HG03103 (cell line): Measurements from ENCODE around the gene MYPN.

Experiments used
- ATAC-seq: cut with Tn5 transposase; IDR thresholded peaks from one replicate; pipeline ENCODE4 v1.9.1; 2021; ENCODE audit warnings: low read depth; ENCODE audit not compliant: unreplicated experiment

Gene MYPN

DNA sequence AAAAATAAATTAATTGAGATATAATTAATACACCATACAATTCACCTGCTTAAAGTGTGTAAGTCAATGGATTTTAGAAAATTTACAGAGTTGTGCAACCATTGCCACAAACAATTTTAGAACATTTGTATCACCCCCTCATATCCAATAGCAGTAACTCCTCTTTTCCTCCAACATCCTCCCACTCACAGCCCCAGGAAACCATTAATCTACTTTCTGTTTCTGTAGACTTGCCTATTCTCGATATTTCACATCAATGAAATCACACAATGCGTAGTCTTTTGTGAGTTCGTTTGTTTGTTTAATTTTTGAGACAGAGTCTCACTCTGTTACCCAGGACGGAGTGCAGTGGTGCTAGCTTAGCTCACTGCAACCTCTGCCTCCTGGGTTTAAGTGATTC is 20.5 kb upstream of the MYPN start:
- no peak for ATAC-seq

GRCh38 chr10:68090586-68090985 is 18.7 kb upstream of the MYPN start:
- ATAC-seq, result no peak

- ATAC-seq, result no peak
Measured at GRCh38 chr10:68092512-68092911, 16.8 kb upstream of the MYPN start.

- no peak for ATAC-seq
Measured at GRCh38 chr10:68095153-68095552, 14.1 kb upstream of the MYPN start.

DNA sequence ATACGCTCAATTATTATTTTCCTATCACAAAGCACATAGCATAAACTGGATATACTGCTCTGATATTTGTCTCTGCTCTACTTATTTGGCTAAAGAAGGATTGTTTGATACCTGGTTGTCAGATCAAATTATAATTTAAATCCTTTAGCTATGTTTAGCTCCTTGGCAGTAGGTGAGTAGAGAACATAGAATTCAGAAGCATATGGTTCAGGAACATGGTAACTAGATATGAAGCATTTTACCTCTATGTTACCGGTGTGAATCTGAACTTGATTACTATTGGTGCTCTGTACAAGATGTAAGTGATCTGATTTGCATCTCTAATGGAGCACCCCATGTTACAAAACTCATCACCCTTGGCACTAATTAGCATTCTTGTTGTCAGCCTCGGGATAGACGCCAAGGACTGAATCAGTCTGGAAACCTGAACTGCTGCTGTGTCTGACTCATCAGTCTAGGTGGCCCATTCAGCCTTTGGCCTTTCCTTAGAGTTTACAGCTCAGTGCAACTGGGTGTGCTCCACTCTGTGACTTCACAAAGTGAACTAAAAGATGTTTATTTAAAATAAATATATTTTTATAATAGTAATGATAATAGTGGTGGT is 12.3 kb upstream of the MYPN start:
- ATAC-seq, result no peak

- no peak for ATAC-seq
Measured at GRCh38 chr10:68099736-68100135, 9.6 kb upstream of the MYPN start.

- ATAC-seq, result no peak
Measured at GRCh38 chr10:68101066-68101465, 8.2 kb upstream of the MYPN start.

DNA sequence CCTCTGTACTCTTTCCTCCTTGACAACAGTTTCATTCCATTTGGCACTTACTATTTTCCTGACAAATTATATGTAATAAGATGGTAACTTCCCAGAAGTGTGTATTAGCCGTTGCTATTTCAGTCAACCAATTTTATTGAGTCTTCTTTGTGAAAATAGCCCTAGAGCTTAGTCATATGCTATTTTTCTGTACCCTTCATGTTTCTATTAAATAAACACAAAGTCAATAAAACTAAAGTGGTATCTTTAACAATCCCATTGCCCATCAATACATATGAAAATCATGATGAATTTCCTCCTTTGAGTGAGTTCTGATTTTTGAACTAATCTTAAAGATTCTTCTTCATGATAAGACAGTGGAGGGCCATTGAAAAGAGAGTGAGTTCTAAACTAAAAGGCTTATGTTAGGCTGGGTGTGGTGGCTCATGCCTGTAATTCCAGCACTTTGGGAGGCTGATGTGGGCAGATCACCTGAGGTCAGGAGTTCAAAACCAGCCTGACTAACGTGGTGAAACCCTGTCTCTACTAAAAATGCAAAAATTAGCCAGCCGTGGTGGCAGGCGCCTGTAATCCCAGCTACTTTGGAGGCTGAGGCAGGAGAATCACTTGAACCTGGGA is 5.9 kb upstream of the MYPN start:
- no peak for ATAC-seq

DNA sequence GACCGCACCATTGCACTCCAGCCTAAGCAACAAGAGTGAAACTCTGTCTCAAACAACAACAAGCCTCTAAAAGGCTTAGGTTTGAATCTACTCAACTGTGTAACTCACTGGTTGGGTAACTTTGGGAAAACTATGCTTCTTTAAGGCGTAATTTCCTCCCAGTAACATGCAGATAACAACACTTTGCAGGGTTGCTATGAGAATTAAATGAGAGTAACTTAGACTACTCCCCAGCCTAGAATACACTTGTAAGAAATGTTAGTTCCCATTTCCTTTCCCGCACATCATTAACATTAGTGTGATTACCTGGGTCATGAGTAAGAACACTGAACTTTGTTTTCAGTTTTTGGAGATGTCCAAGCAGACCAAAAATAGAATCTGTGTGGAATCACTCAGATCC is 5.4 kb upstream of the MYPN start:
- ATAC-seq, result no peak

- no peak for ATAC-seq
Measured at GRCh38 chr10:68105820-68106219, 3.5 kb upstream of the MYPN start.

DNA sequence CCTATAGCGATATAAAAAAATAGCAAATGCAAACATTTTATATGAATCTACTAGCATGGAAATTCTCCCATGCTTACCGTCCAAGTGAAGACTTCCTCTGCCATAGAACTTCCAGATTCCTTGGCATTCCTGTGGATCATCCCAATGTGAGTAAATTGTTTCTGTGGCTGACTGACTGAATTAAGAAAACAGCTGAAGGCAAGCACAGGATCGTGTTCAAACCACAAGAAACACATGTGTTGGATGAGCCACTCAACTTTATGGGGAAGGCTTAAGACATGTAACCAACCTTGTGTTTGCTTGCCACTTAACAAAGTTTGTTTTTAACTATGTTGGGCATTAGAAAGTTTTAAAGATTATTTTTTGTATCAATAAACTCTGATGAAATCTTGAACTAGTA is 2.6 kb upstream of the MYPN start:
- no peak for ATAC-seq

- no peak for ATAC-seq
Measured at GRCh38 chr10:68107651-68108050, 1.6 kb upstream of the MYPN start.

GRCh38 chr10:68108051-68108450 is 1.2 kb upstream of the MYPN start:
- ATAC-seq, result no peak

DNA sequence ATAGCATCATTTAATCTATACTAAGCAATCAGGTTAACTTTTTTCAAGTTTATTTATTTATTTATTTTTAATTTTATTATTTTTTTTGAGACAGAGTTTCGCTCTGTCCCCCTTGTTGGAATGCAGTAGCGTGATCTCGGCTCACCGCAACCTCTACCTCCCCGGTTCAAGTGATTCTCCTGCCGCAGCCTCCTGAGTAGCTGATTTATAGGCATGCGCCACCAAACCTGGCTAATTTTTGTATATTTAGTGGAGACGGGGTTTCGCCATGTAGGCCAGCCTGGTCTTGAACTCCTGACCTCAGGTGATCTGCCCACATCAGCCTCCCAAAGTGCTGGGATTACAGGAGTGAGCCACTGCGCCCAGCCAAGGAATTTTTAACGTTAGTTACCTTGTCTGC is 635 bp upstream of the MYPN start:
- ATAC-seq, result no peak

- no peak for ATAC-seq
Measured at GRCh38 chr10:68110027-68110426, 739 bp downstream of the MYPN start.

DNA sequence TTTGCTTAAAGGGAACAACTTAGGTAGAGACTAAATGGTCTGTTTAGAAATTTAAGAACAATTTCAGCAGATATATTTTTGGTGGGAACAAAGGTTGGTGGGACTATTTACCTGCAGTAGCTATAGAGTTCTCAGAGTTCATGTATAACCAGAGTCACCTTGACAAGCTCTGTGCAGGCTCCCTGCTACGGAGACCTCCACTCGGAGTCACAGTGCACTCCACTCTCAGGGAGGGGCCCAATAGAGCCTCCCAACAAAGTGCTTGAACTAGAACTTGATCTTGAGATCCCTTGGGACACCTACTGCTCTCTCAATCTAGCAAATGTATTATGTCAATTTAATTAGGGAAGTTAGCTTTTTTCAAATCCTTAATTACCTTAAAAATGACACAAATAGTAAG is 2.3 kb downstream of the MYPN start:
- no peak for ATAC-seq

- ATAC-seq, result no peak
Measured at GRCh38 chr10:68112837-68113236, 3.5 kb downstream of the MYPN start.

DNA sequence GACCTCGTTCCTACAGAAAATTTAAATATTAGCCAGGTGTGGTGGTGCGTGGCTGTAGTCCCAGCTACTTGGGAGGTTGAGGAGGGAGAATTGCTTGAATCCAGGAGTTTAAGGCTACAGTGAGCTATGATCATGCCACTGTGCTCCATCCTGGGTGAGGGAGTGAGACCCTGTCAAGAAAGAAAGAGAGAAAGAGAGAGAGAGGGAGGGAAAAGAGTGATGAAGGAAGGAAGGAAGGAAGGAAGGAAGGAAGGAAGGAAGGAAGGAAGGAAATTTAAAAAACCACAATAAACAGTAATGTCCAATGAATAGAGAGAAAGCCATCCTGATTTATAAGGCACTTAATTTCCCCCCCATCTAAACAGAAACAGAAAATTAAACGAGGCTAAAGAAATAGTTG is 9.4 kb downstream of the MYPN start:
- no peak for ATAC-seq

GRCh38 chr10:68121020-68121743 is 11.9 kb downstream of the MYPN start:
- no peak for ATAC-seq

DNA sequence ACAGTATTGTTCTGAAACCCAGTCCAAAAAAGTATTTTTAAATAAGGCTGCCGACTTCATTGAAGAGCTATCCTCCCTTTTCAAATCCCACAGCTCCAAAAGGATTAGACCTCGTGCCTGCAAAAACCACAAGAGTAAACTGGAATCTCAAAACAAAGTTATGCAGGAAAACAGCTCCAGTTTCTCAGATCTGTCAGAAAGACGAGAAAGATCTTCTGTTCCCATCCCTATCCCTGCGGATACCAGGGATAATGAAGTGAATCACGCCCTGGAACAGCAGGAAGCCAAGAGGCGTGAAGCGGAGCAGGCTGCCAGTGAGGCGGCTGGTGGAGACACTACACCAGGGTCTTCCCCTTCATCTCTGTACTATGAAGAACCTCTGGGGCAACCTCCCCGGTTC is 12.6 kb downstream of the MYPN start:
- no peak for ATAC-seq

DNA sequence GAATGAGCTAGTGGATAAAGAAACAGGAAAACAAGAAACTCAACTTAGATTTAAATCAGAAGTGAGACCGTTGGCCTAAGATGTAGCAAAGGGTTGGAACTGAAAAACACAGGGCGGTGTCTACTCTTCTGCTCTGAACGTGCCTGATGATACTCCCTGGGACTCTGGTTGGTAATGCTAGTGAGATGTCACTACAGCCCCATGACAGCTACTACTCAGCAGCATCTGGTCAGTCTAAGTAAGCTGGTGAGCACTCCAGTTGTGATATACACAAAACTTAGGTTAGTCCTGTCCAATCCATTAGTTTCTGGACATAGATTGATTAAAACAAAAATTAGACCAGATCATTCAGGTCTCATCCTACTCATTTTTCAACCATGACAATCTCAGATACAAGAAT is 15.4 kb downstream of the MYPN start:
- ATAC-seq, result no peak

DNA sequence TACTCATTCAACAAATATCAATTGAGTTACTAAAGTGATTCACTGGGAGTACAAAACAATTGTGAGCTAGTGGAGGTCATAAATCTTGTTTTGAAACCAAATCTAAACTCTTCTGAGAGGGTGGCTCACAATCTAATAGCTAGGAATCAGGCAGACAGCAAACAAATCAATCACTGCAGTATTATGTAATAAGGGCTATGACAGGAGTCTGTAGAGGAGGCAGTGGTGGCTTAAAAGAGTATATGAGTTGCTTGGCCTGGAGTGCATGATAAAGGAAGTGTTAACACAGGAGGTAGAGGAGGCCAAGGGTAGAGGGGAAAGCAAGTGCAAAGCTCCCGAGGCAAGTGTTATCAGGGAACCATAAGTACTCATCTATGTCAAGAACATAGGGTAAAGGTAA is 16.5 kb downstream of the MYPN start:
- no peak for ATAC-seq
